GM13977 (cell line): ENCODE data around the gene GPSM1.

ENCODE experiments used
- DNase-seq: peaks from one replicate; pipeline ENCODE4 v3.0.0; 2012; ENCODE audit warnings: low spot score
- CTCF ChIP-seq: IDR thresholded peaks from 2 replicates; pipeline ENCODE4 v1.5.1; 2012; ENCODE audit warnings: mild to moderate bottlenecking, control low read depth; ENCODE audit not compliant: insufficient read depth; ENCODE audit errors: extremely low read depth, missing control alignments
- in situ Hi-C: fragments of 300-500 bp; cut with MboI; formaldehyde crosslinking; loops from one replicate; pipeline ENCODE4 v1.12.0; 2022; ENCODE audit warnings: low sequenced_read_pairs, low pct_unique_long_range_greater_than_20kb, mixed read lengths, inconsistent platforms; ENCODE audit not compliant: unreplicated experiment

GPSM1 gene

GRCh38 chr9:136300866-136301265 lies 26.5 kb upstream of the GPSM1 start:
- no peak for TF ChIP-seq CTCF
- in situ Hi-C loops, result no loop called here
- DNase-seq, result no peak

- DNase-seq, result no peak
- in situ Hi-C loops, result no loop called here
- no peak for TF ChIP-seq CTCF
These were observed 24.8 kb upstream of the GPSM1 start for GRCh38 chr9:136302527-136302926.

- DNase-seq, result no peak
- in situ Hi-C loops, result no loop called here
- TF ChIP-seq CTCF, result no peak
These were observed 24.1 kb upstream of the GPSM1 start for GRCh38 chr9:136303066-136303824.

- in situ Hi-C loops, result no loop called here
- no peak for TF ChIP-seq CTCF
- no peak for DNase-seq
These were observed 23.4 kb upstream of the GPSM1 start, which contains the start of gene CCDC187 for GRCh38 chr9:136303825-136304416. TSS of gene CCDC187 (minus strand) at chr9:136304094. CDS start at chr9:136303830, 264 bp downstream.

GRCh38 chr9:136304456-136304855 lies 22.9 kb upstream of the GPSM1 start:
- no peak for TF ChIP-seq CTCF
- in situ Hi-C loops, result no loop called here
- no peak for DNase-seq

GRCh38 chr9:136304981-136305380 lies 22.4 kb upstream of the GPSM1 start:
- in situ Hi-C loops, result no loop called here
- DNase-seq, result no peak
- TF ChIP-seq CTCF, result no peak

- in situ Hi-C loops, result no loop called here
- TF ChIP-seq CTCF, result no peak
- DNase-seq, result no peak
These were observed 21.5 kb upstream of the GPSM1 start for GRCh38 chr9:136305804-136306203.
